HG02870 (cell line): ENCODE measurements around the gene COX19.

Experiments
- ATAC-seq: cut with Tn5 transposase; IDR thresholded peaks from one replicate; pipeline ENCODE4 v1.9.1; 2021; ENCODE audit warnings: mild to moderate bottlenecking, moderate library complexity; ENCODE audit not compliant: unreplicated experiment

COX19 gene

GRCh38 chr7:992709-993607, 17.6 kb upstream of the COX19 start:
- ATAC-seq, result peak; percentile 79

GRCh38 chr7:991729-992656, 16.6 kb upstream of the COX19 start:
- ATAC-seq, result no peak

DNA sequence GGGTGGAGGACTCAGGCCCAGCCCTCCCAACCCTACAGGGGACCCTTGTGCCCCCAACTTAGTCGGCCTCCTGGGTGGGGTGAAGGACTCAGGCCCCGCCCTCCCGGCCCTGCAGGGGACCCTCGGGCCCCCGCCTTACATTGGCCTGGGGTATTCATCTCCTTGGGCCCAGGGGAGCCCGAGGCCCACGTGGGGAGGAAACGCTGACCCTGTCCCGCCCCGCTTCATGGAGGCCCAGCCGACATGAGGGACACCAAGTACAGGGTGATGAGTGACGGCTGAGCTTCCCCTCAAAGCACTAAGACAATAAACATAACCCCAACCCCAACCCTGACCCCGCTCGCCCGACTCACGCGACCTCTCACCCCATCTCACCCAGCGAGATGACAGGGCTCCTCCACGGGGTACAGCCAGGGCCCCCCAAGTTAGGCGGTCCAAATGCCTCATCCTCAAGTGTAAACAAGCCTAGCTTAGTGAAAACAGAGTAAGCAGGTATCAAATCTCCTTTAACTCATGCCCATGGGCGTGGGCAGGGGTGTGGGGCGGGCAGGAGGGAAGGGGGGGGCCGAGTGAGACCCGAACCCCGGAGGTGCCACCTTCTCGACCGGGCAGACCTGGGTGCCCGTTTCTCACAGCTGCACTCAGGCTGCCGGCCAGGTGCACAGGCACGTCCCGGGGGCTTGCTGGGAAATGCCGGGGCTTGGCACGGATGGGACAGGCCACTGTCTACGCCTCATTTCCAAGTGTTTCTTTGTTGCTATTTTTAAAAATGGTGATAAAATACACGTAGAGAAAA, 15.8 kb upstream of the COX19 start:
- ATAC-seq, result no peak

GRCh38 chr7:990352-990932, 15.1 kb upstream of the COX19 start:
- no peak for ATAC-seq

DNA sequence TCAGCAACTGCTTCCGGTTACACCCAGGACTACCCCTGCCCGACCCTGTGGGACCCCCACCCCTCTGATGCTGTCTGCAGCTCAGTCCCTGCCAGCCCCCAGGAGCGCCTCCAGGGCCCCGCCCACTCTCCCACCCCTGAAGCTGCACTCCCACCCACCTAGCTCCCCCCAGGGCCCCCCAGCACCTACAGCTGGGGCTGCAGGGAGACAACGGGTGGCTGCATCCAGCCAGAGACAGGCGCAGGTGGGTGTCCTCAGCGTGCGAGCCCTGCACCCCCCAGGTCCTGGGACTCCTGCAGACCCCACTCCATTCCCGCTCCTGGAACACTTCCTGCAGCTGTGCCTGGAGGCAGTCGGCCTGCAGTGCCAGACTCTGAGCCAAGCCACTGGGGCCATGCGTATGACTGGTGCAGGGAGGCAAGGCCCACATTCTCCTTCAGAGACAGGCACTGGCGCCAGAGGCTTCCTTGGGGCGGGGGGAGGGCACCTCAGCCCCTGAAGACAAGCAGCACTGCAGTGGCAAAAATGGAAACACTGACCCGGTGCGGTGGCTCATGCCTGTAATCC, 13.7 kb upstream of the COX19 start:
- ATAC-seq, result no peak

- ATAC-seq, result no peak
Measured at GRCh38 chr7:988426-988911, 13.1 kb upstream of the COX19 start.

DNA sequence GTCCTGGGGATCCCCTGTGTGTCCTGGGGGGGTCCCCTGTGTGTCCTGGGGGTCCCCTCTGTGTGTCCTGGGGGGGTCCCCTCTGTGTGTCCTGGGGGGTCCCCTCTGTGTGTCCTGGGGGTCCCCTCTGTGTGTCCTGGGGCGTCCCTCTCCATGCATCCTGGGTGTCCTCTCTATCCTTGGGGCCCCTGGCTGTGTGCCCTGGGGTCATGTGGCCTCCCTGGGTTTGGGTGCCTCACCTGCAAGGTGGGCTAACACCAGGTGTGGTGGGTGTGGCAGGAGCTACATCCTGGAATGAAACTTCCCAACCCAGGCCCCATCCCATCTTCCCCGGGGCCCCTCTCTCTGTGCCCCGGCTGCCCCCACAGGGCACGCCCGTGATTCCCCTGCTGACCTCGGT, 12.6 kb upstream of the COX19 start:
- ATAC-seq, result no peak

- no peak for ATAC-seq
Measured at GRCh38 chr7:986766-987751, 11.7 kb upstream of the COX19 start.

GRCh38 chr7:985915-986741, 10.8 kb upstream of the COX19 start:
- no peak for ATAC-seq

DNA sequence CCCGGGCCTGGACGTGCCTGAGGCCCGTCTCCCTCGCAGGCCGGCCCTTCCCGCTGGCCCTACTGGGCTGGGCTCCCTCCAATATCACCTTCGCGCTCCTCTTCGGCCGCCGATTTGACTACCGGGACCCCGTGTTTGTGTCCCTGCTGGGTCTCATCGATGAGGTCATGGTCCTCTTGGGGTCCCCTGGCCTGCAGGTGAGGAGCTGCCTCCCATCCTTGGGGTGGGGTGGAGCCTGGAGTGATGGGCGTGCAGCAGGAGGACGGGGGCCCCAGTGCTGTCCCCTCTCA, 9.7 kb upstream of the COX19 start:
- no peak for ATAC-seq

DNA sequence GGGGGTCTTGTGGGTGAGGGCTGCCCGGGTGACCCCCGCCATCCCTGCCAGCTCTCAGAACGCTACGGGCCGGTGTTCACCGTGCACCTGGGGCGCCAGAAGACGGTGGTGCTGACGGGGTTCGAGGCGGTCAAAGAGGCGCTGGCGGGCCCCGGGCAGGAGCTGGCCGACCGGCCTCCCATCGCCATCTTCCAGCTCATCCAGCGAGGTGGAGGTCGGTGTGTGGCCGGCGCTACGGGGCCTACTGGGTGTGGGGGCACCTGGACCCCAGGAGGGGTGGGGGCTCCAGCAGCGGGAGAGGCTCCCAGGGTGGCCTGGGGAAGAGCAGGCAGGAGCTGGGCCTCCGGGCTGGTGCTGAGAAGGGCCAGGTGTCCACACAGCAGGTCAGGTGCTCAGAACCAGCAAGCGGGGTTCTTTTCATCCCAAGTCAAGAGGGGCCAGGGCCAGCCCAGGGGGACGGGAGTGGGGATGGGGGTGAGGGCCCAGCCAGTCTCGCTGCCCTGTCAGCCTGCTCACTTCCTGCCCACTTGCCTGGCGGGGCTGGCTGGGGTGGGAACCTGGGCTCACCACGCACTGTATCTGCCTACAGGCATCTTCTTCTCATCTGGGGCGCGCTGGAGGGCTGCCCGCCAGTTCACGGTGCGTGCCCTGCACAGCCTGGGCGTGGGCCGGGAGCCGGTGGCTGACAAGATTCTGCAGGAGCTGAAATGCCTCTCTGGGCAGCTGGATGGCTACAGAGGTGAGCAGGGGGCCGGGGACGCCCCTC, 9.2 kb upstream of the COX19 start:
- no peak for ATAC-seq

DNA sequence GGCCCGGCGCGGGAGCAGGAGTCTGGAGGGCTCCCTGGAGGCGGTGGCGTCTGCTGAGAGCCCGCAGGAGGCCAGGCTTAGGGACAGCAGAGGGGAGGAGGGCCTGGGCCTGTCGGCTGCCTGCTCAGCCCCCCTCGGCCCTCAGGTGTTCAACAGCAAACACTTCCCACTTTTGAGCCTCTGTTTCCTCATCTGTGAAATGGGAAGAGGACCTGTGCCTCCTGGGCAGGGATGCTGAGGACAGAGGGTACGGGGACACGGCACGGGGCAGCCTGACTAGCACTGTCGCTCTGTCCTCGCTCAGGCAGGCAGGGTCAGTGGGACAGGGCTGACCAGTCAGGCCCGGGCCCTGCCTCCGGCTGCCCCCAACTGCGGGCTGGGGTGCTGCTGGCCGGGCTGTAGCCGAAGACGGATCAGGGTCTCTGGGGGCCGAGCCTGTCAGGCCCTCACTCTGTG, 8.3 kb upstream of the COX19 start:
- ATAC-seq, result no peak

DNA sequence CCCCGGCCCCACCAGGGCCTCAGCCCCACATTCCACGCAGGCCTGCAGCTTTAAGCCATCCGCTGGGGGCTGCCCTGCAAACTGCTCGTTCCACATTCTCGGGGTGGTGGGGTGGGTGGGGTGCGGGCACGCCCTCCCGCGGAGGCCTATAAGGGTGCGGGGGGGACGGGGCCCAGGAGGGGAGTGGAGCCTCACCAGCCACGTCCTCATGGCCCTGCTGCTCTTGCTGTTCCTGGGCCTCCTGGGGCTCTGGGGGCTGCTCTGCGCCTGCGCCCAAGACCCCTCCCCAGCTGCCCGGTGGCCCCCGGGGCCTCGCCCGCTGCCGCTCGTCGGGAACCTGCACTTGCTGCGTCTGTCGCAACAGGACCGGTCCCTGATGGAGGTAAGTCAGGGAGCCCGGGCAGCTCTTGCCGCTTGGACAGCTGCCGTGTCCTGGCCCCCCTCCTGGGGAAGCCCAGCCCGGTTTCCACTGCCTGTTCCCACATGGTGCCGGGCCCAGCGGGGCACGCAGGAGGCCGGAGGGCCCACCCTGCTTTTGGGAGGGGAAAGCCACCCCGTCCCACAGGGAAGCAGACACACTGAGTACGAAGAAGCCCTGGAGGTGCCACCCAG, 7.8 kb upstream of the COX19 start, which contains the start of gene CYP2W1:
CYP2W1 (plus strand) TSS at position 178 of the 612 bp plus-strand sequence; CDS start at position 209, 31 bp downstream.
- ATAC-seq, result no peak

DNA sequence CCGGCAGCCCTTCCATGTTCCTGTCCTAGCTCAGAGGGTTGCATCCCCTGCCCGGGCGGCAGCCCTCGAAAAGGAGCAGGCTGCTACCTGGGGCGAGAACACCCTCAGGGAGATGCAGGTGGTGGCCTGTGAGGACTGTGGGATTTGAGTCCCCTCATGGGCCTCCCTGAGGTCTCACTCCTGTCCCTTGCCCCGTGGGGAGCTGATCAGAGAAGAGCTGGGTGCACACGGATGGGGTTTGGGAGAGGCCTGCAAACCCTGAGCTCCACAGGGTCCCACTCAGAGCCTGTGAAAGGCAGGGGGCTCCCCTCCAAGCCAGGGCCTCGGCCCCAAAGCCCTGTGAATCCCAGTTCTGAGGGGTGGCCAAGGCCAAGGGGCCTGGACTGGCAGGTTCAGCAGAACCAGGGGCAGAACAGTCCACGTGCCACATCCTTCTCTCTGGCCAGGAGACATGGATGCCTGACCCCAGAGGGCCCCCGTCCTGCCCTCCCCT, 7.2 kb upstream of the COX19 start:
- no peak for ATAC-seq

DNA sequence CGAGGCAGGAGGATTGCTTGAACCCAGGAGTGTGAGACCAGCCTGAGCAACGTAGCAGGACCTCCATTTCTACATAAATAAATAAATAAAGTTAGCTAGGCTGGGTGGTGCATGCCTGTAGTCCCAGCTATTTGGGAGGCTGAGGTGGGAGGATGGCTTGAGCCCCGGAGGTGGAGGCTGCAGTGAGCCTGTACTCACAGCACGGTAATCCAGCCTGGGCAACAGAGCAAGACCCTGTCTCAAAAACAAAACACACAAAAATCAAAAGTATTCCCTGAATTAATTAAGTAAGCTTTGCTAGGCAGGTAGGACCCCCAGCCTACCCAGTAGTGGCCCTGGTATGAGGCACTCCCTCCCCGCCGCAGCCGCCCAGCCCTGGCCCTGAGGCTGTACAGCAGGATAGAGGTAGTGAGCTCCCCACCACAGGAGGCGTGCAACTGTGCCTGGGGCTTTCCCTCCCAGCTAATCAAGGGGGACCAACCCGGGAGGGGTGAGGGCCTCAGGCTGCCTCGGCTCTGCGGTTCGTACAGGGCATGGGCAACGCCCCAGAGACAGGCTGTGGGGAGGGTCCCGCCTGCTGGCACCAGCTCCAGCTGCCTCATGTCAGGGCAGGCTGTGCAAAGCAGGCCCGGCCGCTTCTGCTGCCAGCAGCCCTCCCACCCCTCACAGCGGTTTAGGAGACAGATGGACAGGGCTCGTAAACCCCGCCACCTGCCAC, 6.6 kb upstream of the COX19 start:
- no peak for ATAC-seq
